Transverse colon (tissue), 4 donors: ENCODE data around the gene SLC37A3.

Experiments used
- CTCF ChIP-seq, 5 experiments: fragments of 200-600 bp in 3 of 5; fragments of 450-650 bp in 2 of 5; sonication (generic) in 3 of 5; IDR thresholded peaks; 1 replicate in 2 of 5; 2 replicates in 3 of 5; pipeline ENCODE4 v1.5.1; 2016 to 2017; ENCODE audit warnings: antibody characterized with exemption in 5 of 5, inconsistent platforms in 3 of 5, mild to moderate bottlenecking in 2 of 5, moderate library complexity in 1 of 5
- EP300 ChIP-seq: sonication (generic); formaldehyde crosslinking; IDR thresholded peaks from one replicate; pipeline ENCODE4 v1.6.1; 2017; ENCODE audit warnings: antibody characterized with exemption, low read depth
- POLR2A ChIP-seq: fragments of 450-650 bp; IDR thresholded peaks from one replicate; pipeline ENCODE4 v1.6.1; 2016; ENCODE audit warnings: antibody characterized with exemption, mild to moderate bottlenecking, moderate library complexity
- POLR2AphosphoS5 ChIP-seq, 3 donors: sonication (generic); formaldehyde crosslinking; IDR thresholded peaks; one replicate each; pipeline ENCODE4 v1.6.1; 2016; ENCODE audit warnings: antibody characterized with exemption in 3 of 3

- TF ChIP-seq CTCF (IDR thresholded peaks at IDR 0.05) = no peak
- no peak for TF ChIP-seq POLR2A
- TF ChIP-seq POLR2AphosphoS5 (IDR thresholded peaks at IDR 0.05) = no peak
- TF ChIP-seq EP300 = no peak
Observed at GRCh38 chr7:140398821-140399220, 491 bp upstream of the SLC37A3 start.
